ENCODE results near the gene DAPK3.
A peak's percentile ranks its signal among the peaks of the same experiment; 100 is the strongest.

Gene DAPK3

DNA sequence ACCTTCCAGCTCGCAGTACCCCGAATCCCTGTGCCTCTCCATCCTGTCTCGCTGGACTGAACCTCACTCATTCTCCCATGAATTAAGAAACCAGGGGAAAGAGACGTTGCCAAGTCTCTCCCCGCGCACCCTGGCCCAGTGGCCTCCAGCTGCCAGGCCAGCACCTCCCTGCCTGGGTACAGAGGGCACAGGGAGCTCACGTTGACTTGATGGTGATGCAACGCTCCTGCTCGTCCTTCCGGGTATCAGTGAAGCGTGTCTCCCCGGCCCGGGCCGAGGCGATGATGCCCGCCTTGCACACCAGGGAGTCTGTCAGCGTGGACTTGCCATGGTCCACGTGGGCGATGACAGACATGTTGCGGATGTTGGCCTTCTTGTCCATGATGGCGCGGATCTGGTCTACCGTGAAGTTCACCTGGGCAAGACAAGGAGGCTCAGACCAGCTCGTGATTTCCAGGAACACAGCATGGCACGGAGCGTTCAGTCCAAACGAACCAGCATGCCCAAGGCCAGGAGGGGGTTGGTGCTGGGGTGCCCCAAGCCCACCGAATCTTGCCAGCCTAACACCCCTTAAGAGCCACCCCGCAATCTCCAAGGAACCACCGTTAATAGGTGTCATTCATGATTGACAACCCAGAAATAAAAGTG, 13.2 kb upstream of the DAPK3 start:
- peak; percentile 70 for DNase-seq (ENCODE audit: low read depth)
- peak overlapping the region; percentile 95 for H3K4me3 ChIP-seq (ENCODE audit: low read length)
- TF ChIP-seq, protein P1, sequence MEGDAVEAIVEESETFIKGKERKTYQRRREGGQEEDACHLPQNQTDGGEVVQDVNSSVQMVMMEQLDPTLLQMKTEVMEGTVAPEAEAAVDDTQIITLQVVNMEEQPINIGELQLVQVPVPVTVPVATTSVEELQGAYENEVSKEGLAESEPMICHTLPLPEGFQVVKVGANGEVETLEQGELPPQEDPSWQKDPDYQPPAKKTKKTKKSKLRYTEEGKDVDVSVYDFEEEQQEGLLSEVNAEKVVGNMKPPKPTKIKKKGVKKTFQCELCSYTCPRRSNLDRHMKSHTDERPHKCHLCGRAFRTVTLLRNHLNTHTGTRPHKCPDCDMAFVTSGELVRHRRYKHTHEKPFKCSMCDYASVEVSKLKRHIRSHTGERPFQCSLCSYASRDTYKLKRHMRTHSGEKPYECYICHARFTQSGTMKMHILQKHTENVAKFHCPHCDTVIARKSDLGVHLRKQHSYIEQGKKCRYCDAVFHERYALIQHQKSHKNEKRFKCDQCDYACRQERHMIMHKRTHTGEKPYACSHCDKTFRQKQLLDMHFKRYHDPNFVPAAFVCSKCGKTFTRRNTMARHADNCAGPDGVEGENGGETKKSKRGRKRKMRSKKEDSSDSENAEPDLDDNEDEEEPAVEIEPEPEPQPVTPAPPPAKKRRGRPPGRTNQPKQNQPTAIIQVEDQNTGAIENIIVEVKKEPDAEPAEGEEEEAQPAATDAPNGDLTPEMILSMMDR (IDR thresholded peaks at IDR 0.05; ENCODE audit: insufficient read depth, low read depth, low read length, missing control alignments), result no peak

GRCh38 chr19:3983542-3983914, 12.6 kb upstream of the DAPK3 start:
- H3K4me3 ChIP-seq (ENCODE audit: low read length), result peak overlapping the region; percentile 95
- TF ChIP-seq, protein P1 (IDR thresholded peaks at IDR 0.05; ENCODE audit: insufficient read depth, low read depth, low read length, missing control alignments), result no peak
- DNase-seq (ENCODE audit: low read depth), result no peak

GRCh38 chr19:3982701-3983541, 12.0 kb upstream of the DAPK3 start:
- DNase-seq (ENCODE audit: low read depth), result peak; percentile 82
- H3K4me3 ChIP-seq (ENCODE audit: low read length), result peak overlapping the region; percentile 95

DNA sequence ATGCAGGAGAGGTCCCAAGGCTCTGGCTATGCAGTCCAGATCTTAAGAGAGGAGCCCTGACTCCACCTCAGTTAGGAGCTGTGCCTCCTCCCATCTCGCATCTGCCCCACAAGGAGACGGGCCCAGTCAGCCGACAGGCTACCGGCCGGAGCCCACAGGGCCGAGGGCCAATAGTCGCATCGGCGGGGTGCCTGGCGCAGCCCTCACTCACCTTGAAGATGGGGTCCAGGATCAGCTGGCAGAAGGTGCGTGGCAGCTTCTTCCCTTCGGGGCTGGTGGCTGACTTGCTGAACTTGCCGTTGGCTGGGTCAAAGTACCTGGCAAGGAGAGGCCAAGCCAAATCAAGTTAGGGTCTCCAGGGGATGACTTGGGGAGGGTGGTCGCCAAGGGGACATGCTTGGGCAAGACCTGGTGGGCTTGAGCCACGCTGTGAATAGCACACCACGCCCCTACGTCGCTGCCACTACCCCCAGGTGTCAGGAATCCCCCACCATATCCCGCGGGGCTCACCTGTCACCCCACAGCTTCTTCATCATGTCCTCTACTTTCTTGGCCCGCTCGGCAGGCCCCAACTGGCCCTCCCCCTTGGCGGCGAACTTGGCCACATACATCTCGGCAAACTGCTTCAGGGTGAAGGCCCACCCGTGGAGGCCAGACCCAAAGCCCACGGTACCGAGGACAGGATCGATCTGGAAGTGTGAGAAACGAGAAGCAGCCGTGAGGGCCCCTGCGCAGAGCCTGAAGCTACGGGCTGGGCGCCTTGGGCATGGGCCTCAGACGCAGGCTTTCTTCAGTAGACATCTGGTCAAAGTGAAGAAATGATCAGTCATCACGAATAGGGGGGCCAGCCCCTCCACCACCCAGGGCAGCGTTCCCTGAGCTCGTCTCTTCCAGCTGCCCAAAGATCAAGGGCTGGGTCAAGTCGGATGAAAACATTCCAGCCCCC, 11.1 kb upstream of the DAPK3 start:
- no peak overlapping the region for H3K4me3 ChIP-seq (ENCODE audit: low read length)

More at GRCh38 chr19:3982701-3983541, 12.0 kb upstream of the DAPK3 start:
- TF ChIP-seq, protein P1 (IDR thresholded peaks at IDR 0.05; ENCODE audit: insufficient read depth, low read depth, low read length, missing control alignments), result no peak

GRCh38 chr19:3981373-3981735, 10.5 kb upstream of the DAPK3 start:
- TF ChIP-seq, protein P1 (IDR thresholded peaks at IDR 0.05; ENCODE audit: insufficient read depth, low read depth, low read length, missing control alignments), result no peak
- no peak for DNase-seq (ENCODE audit: low read depth)
- no peak overlapping the region for H3K4me3 ChIP-seq (ENCODE audit: low read length)

More for the DNA sequence above, 11.1 kb upstream of the DAPK3 start:
- TF ChIP-seq, protein P1 (IDR thresholded peaks at IDR 0.05; ENCODE audit: insufficient read depth, low read depth, low read length, missing control alignments), result no peak
- DNase-seq (ENCODE audit: low read depth), result no peak

DNA sequence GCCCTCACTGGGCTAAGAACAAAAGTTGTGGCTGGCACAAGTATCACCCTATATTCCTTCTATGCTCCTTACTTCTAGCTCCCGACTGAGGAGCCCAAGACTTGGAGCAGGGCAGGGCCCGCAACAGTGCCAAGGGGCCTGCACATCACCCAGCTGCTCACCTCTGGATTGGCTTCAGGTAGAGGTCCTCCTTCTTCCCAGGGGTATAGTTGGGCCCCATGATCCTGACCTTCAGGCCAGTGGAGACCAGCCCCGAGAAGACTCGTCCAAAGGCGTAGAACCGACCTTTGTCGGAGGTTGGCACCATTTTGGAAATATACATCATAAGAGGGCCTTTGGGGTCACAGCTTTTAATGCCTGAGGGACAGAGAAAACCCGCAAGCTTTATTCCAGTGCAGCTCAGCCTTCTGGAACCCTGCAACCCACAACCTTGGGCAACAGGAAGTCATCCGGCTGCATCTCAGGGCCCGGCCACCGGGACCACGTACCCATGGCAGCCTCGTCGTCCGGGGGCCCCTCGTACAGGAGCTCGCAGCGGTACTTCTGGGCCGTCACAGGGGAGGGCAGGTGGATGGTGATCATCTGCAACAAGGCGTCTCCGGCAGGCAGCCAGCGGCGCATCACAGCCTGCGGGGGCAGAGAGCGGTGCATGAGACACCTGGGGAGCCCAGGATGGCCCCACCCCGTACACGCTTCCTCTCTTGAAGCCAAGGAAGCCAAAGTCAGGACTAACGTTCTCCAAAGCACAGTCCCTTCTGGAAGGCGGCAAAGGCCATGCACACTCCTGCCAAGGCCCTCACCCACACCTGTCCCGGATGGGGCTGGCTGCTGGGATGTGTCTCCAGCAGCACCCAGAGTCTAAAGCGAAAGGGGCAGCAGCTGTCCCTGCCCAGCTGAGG, 9.7 kb upstream of the DAPK3 start:
- no peak overlapping the region for H3K4me3 ChIP-seq (ENCODE audit: low read length)
- TF ChIP-seq, protein P1 (IDR thresholded peaks at IDR 0.05; ENCODE audit: insufficient read depth, low read depth, low read length, missing control alignments), result no peak
- no peak for DNase-seq (ENCODE audit: low read depth)
